ENCODE results near the gene SKP1.

SKP1 gene

DNA sequence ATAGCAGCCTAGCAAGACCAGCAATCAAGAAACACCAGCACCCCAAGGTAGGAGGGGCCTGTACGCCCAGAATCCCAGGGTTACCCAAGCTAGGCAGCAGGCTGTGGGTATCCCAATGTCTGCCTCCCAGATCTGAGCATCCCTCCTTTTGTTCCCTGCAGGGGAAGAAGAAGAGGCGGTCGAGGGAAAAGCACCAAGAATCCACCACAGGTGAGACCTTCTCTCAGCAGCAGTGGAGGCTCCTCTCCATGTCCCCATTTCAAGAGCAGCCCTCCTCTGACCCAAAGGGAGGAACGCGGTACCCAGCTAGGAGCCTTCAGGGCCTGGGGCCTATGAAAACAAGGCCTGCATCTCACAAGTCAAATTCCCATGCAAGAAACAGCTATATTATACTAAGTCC is 33.3 kb downstream of the SKP1 start:
- no peak for DNase-seq

DNA sequence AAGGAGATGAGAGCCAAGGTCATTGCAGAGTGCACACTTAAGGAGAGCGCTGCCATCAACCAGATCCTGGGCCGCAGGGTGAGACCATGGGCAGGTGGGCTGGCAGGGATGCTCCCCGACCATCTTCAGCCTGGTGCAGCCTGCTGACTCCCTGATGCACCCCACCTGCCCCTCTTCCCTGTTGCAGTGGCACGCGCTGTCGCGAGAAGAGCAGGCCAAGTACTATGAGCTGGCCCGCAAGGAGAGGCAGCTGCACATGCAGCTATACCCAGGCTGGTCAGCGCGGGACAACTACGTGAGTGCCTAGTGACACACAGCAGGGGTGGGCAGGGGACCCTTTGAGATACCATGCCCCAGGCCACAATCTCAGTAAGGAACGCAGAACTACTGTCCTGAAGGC is 33.9 kb downstream of the SKP1 start:
- no peak for DNase-seq

DNA sequence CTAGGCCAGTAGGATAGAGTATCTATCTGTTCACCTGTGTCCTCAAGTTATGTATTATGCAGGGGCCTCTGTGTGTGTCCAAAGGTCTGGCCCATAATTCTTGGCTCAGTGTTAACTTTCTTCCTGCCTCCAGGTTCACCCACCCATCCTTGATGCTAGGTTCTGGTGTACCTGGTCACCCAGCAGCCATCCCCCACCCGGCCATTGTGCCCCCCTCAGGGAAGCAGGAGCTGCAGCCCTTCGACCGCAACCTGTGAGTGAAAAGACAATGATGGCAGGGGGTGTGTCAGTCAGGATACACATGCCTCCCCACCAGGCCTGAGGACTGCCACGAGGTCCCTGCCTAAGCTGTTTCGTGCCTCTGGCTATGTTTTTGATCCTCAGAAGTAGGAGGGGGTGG is 34.7 kb downstream of the SKP1 start:
- no peak for DNase-seq

DNA sequence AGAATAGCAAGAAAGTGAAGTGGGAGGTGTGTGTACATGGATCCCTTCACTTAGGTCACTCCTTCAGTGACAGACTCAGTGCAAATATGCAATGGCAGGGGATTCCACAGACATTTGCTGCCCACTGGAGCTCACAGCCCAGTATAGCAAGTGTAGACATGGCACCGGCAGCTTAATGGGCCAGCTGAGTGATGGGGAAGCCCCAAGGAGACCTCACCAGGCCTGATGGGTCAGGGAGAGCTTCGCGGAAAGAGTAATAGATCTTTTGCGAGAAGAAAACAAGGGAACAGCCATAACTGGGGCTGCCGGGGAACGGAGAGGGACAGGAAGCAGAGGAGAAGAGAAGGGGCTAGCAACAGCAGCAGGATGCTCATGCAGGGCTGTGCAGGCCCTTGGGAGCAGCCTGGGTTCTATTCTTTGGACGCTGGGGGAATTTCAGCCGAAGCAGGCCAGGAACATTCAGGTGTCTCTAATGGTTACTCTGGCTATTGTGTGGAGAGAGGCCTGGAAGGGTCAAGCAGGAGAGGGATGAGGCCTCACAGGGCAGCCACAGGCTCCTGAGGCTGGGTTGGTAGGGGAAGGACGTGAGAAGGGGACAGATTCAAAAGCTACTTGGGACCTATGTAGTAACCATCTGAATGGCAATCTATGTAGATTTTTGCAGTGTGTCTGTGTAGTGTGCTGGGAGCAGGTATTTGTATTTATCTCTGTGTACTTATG is 35.3 kb downstream of the SKP1 start:
- DNase-seq = no peak

DNA sequence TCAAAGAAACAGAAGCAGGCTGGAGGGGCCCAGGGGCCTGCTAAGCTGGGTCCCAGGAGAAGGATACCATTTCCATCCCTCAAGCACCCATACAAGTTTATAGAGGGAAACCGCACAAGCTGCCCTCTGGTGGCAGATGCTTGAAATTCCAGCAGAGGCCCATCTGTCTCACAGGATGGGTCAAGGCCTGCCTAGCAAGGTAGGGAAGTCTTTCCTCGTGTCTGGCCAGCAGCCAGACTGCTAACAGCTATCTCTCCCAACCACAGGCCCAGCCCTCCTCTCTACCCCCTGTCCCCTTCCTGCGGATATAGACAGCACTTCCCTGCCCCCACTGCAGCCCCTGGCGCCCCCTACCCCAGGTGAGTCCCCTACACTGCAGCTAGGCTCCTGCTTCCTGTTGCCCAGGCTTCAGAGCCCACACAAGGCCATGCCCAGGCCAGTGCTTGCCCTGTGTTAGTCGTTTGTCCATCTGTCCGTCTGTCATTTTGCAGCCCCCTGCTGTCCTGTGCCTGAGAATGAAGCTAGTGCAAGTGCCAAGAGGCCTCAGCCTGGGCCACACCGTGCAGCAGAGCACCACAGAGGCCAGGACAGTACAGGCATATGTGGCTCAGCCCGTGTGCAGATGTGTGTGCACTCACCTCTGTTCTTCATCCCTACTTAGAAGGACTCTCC is 36.1 kb downstream of the SKP1 start:
- DNase-seq = peak; percentile 57

DNA sequence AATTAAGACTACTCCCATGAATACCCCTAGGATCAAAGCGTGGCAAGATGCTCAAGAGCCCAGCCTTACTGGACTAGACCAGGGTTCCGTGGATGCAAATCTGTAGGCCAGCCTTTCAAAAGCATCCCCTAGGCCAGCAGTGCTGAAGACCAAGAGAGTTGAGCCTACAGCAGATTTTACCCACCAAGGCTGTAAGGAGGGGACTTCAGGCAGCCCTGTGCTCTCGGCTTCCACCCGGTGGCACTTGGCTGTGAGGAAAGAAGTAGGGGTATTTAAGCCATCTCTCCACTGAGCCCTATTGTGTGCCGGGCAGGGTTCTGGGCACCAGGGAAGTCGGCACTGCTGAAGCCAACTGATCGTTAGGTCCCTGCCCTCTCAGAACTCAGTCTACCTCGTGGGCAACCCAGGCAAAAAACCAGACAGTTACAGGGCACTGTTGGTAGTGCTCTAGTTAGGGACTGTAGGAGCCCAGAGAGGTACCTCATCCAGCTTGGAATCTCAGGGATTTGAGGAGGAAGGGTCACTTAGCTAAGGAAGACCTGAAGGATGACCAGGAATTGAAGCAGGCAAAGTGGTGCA is 36.8 kb downstream of the SKP1 start:
- no peak for DNase-seq

DNA sequence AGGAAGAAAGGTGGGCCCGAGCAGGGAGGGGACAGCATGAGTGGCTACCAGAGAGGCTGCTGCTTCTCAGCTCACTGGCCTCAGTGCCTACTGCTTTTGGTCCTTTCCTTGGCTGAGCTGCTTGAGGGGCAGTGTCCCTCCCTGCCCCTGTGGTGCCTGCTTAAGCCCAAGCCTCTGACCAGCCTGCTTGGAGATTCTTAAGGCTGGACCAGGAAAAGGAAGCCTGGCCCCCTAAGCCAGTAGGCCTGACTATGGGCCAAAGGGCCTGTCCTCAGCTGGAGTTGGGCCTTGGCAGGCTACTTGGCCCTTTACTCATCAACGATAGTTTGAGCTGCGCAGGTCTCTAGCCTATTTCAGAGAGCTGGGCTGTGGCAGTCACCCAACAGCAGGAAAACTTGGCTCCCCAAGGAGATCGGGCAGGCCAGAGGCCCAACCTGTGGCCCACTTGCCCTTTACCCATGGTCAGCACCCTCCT is 37.3 kb downstream of the SKP1 start:
- DNase-seq = no peak

DNA sequence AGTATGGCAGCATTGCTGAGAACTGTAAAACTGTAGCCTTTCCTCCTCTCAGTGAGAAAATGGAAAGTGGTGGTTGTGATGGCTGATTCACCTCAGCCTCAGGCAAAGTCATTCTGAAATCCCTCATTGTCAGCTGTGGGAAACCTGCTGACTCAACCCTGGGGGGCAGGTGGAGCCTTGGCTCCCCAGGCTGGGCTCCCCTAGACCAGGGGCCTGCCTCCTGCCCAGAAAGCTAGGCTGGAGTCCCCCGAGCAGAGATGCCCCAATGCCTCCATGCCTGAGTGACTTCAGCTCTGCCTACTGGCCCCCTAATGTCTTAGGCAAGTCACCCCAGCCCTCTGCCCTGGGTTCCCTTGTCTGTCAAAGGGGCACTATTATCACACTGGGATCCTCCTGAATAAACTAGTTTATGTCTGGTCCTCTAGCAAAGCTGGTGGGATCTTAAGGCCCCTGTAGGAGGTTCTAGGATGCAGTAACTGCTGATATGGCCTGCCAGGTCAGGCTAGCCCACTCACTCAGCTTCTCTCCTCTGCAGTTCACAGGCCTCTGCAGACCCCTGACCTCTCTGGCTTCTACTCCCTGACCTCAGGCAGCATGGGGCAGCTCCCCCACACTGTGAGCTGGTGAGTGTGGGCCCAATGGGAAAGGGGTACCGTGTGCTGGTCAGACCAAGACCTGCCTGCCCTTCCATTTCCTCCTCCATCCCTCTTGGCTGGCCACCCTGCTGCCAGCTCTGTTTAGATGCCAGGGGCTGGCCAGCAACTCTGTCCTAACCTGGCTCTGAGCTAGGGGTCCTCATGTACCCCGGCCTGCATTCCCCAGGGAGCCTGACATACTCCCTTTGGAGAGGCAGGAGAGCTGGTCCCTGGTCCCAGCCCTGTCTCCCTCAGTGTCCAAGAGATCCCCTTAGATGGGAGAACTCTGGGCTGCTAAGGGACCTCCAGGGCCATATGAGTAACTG is 38.1 kb downstream of the SKP1 start:
- DNase-seq = peak; percentile 27

DNA sequence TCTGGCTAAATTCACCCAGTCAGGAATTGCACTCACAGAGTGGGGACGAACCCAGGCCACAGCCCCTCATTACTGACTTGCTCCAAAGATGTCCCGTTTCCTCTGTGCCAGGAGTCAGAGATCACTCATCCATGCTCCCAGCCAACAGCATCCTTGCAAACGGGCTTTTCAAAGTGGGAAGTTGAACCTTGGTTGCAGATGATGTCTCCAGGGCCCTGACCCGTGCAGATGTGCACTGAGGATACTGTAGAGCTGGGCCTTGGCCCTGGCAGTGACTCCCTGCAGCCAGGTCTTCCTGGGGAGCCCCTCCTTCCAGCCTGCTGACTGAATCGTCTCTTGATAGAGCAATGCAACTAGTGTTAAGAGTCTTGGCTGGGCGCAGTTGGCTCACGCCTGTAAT is 40.0 kb downstream of the SKP1 start:
- peak; percentile 2 for DNase-seq

DNA sequence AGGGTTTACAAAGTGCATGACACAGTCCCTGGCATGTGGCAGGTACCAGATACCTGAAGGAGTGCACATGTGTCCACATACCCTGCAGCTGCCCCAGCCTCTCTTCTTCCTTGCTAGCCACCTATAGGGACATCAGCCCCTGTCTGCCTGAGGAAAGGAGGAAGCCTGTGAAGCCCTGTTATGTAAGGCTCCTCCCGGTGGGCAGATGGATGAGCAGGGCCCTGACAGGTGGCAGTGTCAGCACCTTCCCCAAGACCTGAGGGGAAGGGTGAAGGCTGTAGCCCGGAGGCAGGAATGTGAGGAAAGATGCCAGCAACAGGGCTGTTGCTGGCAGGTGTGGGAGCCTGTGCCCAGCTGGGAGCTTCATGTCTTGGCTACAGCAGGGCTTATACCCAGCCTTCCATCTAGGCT is 40.5 kb downstream of the SKP1 start:
- peak; percentile 2 for DNase-seq

DNA sequence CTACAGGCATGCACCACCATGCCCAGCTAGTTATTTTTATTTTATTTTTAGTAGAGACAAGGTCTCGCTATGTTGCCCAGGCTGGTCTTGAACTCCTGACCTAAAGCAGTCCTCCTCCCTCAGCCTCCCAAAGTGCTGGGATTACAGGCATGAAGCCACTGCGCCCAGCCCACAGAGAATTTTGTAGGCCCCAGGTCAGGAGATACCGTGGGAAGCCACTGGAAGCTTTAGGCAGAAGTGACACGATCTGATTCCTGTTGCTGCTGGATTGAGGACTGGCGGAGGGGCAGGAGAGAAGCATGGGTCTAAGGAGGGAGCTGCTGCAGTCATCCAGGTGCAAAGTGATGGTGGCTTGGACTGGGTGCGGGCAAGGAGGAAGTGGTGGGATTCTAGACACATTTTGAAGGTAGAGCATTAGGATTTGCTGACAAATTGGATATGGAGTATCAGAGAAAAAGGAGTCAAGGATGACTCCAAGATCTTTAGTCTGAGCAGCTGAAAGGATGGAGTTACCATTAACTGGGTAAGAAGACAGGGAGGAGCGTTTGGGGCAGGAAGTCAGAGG is 41.6 kb downstream of the SKP1 start:
- peak; percentile 1 for DNase-seq

DNA sequence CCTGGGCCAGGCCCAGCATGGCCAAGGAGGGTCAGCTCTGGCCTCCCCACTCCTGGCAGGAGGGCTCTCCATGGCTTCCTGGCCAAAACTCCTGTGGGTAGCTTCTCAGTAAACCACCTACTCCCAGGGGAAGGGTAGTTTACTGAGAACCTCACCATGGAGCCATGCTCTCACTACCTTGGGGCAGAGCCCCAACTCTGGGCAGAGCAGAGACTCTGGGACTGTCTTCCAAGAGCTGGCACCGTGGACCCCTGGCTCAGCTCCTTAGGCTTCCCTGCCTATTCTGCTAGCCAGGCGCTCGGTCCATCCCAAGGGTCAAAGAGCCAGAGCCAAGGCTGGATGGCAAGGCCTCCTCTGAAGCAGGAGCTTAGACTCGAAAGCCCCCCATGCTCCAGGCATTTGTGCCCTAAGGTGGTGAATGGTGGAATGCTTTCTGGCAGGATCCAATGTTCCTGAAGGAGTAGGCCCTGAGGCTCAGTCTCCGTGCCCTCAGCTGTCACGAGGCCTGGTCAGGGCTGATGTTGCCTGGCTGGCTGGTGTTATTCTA is 42.7 kb downstream of the SKP1 start:
- peak; percentile 1 for DNase-seq

DNA sequence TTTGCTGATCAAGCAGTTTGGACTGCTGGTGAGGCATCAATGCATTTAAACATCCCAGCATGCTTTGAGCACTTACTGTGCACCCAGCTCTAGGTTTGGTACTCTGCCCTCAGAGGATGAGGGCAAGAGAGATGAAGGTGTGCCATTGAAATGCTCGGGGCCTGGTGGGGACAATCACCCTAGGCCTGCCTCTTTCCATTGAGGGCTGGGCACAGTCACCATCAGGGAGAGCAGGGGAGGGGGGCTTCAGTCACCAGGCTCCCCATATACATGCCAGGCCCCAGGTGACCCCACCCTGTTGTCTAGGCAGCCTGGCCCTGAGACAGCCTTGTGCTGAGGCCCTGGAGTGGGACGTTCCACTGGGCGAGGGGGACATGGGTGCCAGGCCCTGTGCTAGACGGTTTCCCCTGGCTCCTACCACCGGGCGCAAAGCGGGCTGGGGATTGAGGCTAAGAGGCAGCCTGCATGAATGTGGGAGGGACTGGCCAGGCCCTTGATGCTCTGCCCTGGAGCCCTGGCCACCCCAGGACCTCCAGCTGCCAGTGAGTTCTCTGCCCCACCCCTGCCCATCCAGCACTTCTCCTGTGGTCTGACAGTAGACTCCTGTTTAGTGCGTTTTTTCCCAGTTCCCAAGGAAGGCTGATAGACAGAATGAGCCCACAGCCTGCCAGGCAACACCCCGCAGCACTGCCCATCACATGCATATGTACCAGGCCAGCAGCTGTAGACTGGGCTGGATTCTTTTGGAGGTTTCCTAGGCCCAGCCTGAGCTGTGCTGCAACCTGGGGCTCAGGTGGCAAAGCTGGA is 43.4 kb downstream of the SKP1 start:
- DNase-seq = peak; percentile 7

DNA sequence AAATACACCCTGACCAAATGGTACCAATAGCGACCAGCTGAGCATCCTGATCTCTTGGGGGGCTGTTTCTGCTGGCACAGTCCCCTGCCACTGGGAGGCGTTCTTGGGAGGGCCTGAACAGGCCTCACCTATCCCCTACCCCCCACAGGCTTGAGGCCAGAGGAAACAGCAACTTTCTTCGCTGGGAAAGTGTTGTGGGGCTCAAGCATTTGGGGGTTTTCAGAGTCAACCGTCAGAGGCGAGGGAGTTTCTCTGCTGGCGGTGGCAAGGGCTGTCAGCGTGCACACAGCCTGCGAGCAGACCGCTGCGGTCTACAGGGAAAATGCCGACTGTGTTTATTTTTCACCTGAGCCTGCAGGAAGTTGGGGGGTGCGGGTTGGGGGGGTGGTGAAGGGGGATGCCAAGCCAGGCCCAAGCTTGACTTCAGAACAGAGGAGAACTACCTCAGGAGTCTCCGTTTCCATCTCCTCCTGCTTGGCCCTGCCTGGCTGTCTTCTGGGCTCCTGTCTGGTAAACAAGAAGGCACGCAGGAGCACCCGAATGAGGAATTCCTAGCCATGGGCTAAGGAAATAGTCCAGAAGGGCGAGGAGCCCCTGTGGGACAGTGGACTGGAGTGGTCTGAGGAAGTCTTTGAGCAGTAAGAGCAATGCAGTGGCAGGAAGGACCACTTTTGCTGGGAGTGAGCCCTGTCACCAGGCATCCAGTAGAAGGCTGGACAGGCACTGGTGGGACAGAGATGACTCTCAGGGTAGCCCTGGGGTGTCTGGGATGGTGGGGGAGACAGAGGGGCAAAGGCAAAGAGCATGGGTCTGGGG is 44.2 kb downstream of the SKP1 start:
- DNase-seq = peak; percentile 83

DNA sequence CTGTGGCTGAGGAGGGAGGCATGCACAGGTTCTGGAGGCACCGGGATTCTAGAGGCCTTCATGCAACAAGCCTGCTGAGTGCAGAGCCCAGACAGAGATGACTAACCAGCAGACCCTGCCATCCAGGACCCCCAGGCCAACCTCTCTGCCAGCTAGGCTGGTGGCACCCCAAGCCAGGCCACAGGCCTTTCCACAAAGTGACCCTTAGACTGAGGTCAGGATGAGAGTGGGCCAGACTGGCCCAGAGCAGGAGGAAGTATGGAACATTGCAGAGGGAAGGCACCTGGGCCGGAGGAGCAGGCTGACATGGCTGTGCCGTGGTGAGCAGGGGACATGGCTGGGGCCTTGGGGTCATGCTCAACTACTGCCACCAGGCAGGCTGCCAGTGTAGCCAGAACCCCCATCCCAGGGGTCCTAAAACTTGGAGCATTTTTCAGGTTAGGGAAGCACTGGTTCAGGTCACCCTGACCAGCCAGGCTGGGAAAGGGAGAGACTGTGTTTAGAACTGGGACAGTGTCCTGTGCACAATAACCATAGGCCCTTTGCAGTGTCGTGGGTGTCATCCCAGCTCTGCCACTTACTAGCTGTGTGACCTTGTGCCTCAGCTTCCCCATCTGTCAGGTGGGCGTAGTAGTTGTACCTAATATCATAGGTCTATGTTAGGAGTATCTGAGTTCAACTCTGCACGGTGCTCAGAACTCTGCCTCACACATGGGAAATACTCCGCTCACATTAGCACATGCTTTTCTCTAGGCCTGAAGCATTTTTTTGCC is 45.0 kb downstream of the SKP1 start:
- no peak for DNase-seq

DNA sequence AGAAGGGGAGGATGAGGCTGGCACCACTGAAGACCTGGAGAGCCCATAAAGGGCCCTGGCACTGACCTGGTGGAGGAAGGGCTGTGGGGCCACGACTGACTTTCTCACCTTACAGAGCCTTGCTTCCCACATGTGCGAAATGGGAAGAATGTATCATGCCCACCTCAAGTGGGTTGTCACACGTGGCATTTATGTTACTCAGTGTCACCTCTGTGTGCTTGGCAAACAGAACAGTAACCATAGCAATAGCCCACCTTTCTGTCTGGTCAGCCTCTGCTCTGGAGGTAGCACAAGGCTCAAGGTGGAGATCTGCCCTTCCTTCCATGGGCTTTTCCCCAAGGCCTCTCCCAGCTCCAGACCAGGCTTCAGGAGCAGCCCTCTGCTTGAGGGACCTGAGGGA is 45.6 kb downstream of the SKP1 start:
- DNase-seq = no peak

DNA sequence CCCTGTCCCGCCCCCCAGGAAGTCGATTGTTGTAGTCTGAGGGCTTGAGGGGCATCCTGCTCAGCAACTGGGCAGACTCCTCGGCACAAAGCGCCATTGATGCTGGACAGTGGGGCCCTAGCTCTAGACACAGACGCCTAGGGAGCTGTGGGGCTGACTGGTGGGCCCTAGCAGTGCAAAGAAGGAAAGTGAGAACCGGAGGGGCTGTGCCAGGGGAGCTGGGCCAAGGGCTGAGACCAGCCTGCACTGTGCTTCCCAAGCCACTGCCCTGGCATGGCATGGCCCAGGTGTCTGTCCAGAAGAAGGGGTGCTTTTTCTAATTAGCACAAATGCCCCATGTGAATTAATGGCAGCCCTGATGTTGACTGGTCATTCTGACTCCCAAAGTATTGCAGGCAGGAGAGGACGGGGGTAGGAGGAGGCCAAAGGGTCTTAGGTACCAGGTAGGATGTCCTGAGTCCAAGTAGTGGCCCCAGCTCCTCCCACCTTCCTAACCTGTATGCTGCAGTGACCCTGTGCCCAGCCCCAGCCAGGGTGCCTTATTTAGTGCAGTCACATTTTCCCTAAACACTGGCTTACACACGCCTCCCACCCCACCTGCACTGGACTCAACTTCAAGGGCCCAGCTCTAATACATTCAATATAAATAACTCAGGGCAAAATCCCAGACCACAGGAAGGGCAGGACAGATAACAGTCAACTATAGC is 46.4 kb downstream of the SKP1 start:
- DNase-seq = no peak

DNA sequence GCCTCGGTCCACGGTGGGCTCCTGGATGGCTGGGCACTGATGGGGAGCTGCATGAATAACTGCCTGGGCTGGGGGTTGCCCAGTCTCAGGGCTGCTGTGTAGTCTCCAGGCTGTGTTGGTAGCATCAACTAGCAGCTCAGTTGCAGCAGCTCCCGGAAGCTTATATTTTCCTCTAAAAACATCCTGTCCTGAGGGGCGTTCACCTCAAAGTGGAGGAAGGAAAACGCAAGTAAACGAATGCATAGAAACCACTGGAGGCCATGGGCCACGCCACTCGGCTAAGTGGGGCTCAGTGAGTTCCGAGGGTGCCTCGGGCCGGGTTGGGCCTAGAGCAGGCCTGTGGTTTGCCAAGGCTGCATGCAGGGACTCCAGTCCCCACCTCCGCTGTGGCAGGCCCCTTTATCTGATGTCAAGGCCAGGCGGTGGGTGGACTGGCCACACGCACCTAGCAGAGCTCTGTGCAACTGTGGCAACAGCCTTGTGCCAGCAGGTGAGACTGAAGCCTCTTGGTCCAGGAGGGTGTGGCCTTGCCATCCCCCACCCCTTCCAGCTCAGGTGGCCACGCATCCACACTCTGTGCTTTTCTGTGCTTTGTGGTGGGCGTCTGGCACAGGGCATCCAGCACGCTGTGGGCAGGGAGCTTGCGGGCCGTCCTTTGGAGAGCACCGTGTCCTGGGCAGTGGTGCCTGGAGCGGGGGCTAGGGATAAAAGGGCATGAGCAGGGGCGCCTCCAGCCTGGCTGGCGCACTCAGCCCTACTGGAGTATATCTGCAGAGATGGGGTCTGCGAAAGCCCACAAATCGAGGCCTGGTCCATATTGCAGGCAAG is 47.1 kb downstream of the SKP1 start:
- no peak for DNase-seq

Data from effector CD4-positive, alpha-beta T cell (primary cell).